Neutrophil (primary cell): ENCODE results near the gene CTBP2.

Experiments
- H3K27ac ChIP-seq: fragments of 200-600 bp; sonication (generic); 2 replicates; pipeline ENCODE4 v1.5.1; 2016; ENCODE audit warnings: mild to moderate bottlenecking, moderate library complexity
- H3K27me3 ChIP-seq: fragments of 200-600 bp; sonication (generic); 2 replicates; pipeline ENCODE4 v1.6.0; 2016; ENCODE audit warnings: mild to moderate bottlenecking
- H3K36me3 ChIP-seq: fragments of 200-600 bp; sonication (generic); 2 replicates; pipeline ENCODE4 v1.5.1; 2017
- H3K4me1 ChIP-seq, 2 experiments: fragments of 200-600 bp in 1 of 2; sonication (generic) in 1 of 2; 1 replicate in 1 of 2; 2 replicates in 1 of 2; pipeline versions ENCODE4 v1.5.1 to v1.6.1; 2013 to 2016; ENCODE audit warnings: low read depth in 1 of 2, low read length in 1 of 2, mild to moderate bottlenecking in 1 of 2, moderate library complexity in 1 of 2; ENCODE audit not compliant: control insufficient read depth in 1 of 2, insufficient read depth in 1 of 2
- H3K4me3 ChIP-seq, 2 experiments: fragments of 200-600 bp in 1 of 2; sonication (generic) in 1 of 2; 1 replicate in 1 of 2; 2 replicates in 1 of 2; pipeline ENCODE4 v1.5.1; 2013 to 2016; ENCODE audit warnings: low read depth in 1 of 2, low read length in 1 of 2, mild to moderate bottlenecking in 1 of 2, moderate library complexity in 1 of 2
- H3K9me3 ChIP-seq: fragments of 200-600 bp; sonication (generic); 2 replicates; pipeline ENCODE4 v1.5.1; 2016
- TF ChIP-seq, protein P1 (sequence below): fragments of 200-600 bp; sonication (generic); IDR thresholded peaks from 2 replicates; pipeline ENCODE4 v1.5.1; 2016; ENCODE audit warnings: antibody characterized with exemption

Gene CTBP2

DNA sequence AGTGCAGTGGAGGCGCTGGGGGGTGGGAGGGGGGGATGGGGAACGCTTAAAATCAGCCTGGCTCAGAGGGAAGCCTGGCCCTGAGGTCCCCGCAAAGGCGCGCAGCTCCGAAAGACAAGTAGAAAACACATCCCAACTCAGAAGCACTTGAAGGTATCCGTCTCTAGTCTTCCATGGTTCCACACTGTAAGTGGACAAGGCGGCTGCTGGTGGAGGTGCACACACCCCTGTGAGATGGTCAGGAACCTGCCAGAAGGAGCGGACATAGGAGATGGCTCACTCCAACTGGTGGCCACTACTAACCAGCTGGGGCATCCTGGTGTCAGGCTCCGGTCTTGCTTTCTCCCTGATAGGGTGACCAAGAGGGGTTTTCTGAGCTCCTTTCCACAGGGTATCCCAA is 41.7 kb downstream of the CTBP2 start:
- Histone ChIP-seq H3K27me3 (no peaks in the 10 kb centered on the region), H3K36me3 (peaks cover 11% of the 10 kb centered on the region), H3K4me3 (no peak overlapping the region), H3K27ac (no peak overlapping the region), H3K4me1 (peaks cover 8% of the 10 kb centered on the region in 2 experiments), H3K9me3 (no peaks in the 10 kb centered on the region)
- TF ChIP-seq, protein P1, sequence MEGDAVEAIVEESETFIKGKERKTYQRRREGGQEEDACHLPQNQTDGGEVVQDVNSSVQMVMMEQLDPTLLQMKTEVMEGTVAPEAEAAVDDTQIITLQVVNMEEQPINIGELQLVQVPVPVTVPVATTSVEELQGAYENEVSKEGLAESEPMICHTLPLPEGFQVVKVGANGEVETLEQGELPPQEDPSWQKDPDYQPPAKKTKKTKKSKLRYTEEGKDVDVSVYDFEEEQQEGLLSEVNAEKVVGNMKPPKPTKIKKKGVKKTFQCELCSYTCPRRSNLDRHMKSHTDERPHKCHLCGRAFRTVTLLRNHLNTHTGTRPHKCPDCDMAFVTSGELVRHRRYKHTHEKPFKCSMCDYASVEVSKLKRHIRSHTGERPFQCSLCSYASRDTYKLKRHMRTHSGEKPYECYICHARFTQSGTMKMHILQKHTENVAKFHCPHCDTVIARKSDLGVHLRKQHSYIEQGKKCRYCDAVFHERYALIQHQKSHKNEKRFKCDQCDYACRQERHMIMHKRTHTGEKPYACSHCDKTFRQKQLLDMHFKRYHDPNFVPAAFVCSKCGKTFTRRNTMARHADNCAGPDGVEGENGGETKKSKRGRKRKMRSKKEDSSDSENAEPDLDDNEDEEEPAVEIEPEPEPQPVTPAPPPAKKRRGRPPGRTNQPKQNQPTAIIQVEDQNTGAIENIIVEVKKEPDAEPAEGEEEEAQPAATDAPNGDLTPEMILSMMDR, result no peak

DNA sequence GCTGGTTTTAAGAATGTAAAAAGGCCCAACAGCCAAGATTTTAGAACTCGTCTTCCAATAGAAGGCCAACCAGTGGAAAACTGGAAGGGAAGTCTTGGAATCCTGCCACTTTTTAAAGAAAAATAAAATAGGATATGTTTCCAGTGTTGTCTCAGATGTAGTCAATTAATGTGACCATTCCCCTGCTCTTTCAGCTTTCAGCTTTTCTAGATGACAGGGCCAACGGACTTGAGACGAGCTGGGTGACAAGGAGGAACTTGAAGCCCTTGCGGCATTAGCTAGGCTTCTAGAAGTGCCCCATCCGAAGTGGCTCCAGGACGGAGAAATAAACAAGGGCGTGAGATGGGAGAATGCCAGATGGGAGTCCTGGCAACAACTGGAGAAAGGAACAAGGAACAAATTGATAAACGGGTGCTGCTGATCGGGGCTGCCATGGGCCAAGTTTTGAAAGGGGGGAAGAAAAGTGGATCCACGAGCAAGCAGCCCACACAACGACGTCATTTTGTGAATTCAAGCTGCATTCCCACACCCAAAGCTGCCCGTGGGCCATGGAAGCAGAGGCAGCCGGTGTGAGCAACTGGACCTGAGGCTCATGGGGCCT is 42.3 kb downstream of the CTBP2 start:
- peaks cover 8% of the 10 kb centered on the region in 2 experiments for H3K4me1 ChIP-seq

DNA sequence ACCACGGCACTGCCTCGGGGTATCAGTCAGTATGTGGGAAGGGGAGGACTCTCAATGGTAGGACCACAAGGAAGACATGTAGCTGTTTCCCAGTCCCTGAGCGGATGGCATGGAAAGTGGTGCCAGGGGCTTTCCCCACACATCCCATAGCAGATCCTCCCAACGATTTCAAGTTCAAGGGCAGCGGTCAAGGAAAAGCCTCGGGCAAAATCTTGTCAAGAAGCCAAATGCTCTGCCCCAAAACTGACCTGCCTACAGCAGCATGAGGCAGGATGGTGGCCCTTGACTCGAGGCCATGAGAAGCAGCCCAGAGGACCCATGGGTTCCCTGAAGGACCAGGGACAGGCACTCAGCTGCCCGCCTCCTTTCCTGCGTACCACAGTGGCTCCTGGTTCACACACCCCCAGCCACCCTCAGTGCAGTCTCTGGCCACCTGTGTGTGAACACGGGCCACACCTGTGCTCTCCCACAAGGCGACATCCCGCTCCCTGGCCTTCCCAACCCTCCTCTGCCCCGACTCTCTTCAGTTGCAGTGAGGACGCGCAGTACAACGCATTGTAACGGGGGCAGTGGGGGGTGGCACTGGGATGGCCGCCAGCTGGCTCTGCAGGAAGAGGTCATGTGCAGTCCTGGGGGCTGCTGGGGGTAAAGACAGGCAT is 43.6 kb downstream of the CTBP2 start:
- H3K9me3 ChIP-seq, result no peaks in the 10 kb centered on the region
- peaks cover 8 to 10% of the 10 kb centered on the region in 2 experiments for H3K4me1 ChIP-seq
- no peaks in the 10 kb centered on the region for H3K27me3 ChIP-seq
- peaks cover 2% of the 10 kb centered on the region for H3K36me3 ChIP-seq
- H3K4me3 ChIP-seq, result no peak overlapping the region
- TF ChIP-seq, protein P1, result no peak
- no peak overlapping the region for H3K27ac ChIP-seq

More for the DNA sequence above, 42.3 kb downstream of the CTBP2 start:
- Histone ChIP-seq H3K9me3 (no peaks in the 10 kb centered on the region), H3K4me3 (no peak overlapping the region), H3K27ac (no peak overlapping the region), H3K36me3 (peaks cover 10% of the 10 kb centered on the region), H3K27me3 (no peaks in the 10 kb centered on the region)
- TF ChIP-seq, protein P1, result no peak

DNA sequence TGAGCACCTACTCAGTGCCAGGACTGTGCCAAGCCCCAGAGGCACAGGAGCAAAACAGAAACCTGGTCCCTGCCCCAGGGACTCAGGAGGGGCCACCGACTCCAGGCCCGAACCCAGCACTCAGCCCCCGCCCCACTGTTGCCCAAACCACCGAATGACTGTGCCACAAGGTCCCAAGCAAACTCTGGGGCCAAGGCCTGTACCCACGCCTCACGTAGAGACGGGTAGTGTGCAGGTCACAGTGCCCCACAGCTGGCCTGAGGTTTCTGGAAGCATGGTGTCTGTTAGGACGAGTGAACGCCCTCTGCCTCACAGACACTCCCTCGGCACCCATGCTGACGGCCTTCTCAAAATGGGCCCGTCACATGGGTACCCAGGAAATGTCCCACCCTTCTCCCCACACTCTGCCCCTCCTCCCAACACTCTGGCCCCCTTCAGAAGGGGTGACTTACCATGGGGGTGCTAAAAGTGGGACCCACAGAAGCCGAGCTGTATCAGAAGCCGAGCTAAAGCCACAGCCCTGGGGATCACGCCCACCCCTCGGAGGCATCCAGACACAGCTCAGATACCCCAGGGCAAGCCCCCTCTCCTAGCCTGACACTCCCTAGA is 44.2 kb downstream of the CTBP2 start:
- H3K4me3 ChIP-seq, result no peak overlapping the region
- no peaks in the 10 kb centered on the region for H3K36me3 ChIP-seq
- TF ChIP-seq, protein P1, result no peak
- H3K9me3 ChIP-seq, result no peaks in the 10 kb centered on the region
- H3K4me1 ChIP-seq, result peaks cover 13 to 16% of the 10 kb centered on the region in 2 experiments
- no peak overlapping the region for H3K27ac ChIP-seq
- H3K27me3 ChIP-seq, result no peaks in the 10 kb centered on the region

DNA sequence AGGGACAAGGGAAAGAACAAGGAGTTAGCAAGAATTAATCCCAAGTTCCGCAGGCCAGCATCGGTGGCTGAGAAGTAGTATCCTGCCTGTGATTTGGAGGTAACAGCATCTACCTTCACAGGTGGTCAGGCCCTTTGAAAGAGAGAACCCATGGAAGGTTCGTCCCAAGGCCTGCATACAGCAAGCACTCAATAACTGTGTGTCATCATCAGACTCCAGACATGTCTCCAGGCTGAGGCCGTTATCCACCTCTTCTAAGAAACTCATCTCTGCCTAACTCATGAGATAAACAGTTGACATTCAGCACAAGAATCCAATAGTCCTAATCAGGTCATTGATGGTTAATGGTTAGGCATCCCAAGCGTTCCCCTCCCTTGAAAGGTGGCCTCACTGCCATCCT is 45.0 kb downstream of the CTBP2 start:
- H3K4me1 ChIP-seq, result peaks cover 8 to 15% of the 10 kb centered on the region in 2 experiments
- H3K4me3 ChIP-seq, result no peak overlapping the region
- H3K27me3 ChIP-seq, result no peaks in the 10 kb centered on the region
- no peaks in the 10 kb centered on the region for H3K9me3 ChIP-seq
- no peak overlapping the region for H3K27ac ChIP-seq
- peaks cover 2% of the 10 kb centered on the region for H3K36me3 ChIP-seq
- TF ChIP-seq, protein P1, result no peak
